HG03045 (cell line): Measurements from ENCODE around the gene USP50.
"Not testable (repeated sequence)": the region's sequence is repeated elsewhere in the genome, so short reads cannot be mapped to it uniquely, and the experiment has no call there.

Experiments
- ATAC-seq: cut with Tn5 transposase; IDR thresholded peaks from one replicate; pipeline ENCODE4 v1.9.1; 2021; ENCODE audit warnings: mild to moderate bottlenecking, moderate library complexity; ENCODE audit not compliant: unreplicated experiment

The USP50 gene

GRCh38 chr15:50505656-50506055 lies 40.8 kb downstream of the USP50 start:
- not testable (repeated sequence) for ATAC-seq

GRCh38 chr15:50503144-50503543 lies 43.3 kb downstream of the USP50 start:
- no peak for ATAC-seq

- ATAC-seq, result no peak
Observed at GRCh38 chr15:50501815-50502214, 44.7 kb downstream of the USP50 start.

- ATAC-seq, result no peak
Observed at GRCh38 chr15:50500352-50500751, 46.1 kb downstream of the USP50 start.

- no peak for ATAC-seq
Observed at GRCh38 chr15:50496692-50497091, 49.8 kb downstream of the USP50 start.

- not testable (repeated sequence) for ATAC-seq
Observed at GRCh38 chr15:50494547-50494946, 51.9 kb downstream of the USP50 start.

- ATAC-seq, result no peak
Observed at GRCh38 chr15:50493625-50494024, 52.8 kb downstream of the USP50 start.

GRCh38 chr15:50487287-50487686 lies 59.2 kb downstream of the USP50 start:
- ATAC-seq, result no peak

GRCh38 chr15:50485389-50485788 lies 61.1 kb downstream of the USP50 start:
- no peak for ATAC-seq

DNA sequence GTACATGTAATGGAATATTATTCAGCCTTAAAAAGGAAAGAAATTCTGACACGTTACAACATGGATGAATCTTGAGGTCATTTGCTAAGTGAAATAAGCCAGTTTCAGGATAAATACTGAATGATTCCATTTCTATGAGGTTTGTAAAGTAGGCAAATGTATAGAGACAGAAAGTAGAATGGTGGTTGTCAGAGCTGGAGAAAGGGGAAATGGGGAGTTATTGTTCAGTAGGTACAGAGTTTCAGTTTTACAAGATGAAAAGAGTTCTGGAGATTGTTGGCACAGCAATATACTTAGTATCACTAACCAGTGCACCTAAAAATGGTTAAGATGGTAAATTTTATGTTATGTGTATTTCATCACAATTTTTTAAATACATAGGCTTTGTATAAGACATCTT lies 61.7 kb downstream of the USP50 start:
- peak; percentile 73 for ATAC-seq

DNA sequence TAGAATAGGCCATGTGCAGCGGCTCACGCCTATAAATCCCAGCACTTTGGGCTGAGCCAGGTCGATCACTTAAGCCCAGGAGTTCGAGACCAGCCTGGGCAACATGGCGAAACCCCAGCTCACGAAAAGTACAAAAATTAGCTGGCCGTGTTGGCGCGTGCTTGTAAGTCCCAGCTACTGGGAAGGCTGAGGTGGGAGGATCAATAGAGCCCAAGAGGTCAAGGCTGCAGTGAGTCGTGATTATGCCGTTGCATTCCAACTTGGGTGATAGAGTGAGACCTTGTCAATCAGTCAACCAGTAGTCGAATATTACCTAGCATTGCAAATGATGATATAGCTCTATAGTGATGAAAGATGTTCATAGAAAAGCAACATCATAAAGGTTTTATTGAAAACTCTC lies 70.3 kb downstream of the USP50 start:
- ATAC-seq, result no peak

DNA sequence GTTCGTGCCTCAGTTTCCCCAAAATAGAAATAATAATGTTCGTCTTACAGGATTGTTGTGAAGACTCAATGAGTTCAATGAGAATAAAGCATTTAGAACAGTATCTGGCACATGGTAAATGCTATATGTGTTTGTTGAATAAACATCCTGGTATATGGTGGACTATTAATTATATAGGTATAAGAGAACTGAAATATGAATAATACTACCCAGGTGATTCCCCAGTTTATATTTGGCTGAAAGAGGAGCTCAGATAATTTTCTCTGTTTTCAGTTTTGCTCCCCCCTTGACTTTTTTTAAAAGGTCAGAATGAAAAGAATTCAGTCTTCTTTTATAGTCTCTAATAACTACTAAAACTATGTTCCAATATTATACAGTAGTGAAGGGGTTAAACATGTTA lies 75.4 kb downstream of the USP50 start:
- no peak for ATAC-seq

DNA sequence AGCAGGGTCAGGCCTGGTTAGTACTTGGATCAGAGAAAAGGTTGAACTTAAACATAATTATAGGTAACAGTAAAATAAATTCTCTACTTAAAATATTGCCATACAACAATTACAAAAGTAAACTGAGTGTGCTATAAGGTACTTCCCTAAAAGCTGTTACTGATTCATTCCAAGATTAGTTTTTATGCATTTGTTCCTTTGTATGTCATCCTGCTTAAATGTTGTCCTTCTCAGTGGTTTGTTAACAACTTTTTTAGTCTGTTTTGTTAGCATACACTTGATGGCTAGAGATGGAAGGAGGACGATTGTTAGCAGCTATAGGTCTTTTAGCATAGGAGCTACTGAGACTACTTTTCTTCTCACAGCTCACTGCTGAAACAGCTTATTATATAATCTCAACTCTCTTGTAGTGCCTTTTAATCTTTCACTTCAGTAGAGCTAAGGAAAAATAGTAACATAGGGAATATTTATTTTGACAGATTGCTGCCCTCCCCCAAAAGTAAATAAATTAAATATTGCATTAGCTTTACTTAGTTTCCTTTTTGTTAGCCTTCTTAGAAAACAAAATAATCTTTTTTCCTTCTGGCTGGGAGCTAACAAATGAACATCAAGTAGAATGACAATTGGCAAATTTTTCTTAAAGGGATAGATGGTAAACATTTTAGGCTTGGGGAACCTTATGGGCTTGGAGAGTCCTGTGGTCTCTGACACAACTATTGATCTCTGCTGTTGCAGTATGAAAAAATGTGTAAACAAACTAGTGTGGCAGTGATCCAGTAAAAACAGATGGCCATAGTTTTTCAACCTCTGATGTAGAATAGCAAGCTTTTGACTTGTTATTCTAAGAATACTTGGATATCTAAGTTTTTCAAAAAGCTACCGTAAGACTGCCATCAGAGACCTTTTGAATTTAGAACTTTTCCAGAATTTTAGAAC lies 82.8 kb downstream of the USP50 start:
- no peak for ATAC-seq

- no peak for ATAC-seq
Observed at GRCh38 chr15:50458348-50459112, 87.9 kb downstream of the USP50 start.

DNA sequence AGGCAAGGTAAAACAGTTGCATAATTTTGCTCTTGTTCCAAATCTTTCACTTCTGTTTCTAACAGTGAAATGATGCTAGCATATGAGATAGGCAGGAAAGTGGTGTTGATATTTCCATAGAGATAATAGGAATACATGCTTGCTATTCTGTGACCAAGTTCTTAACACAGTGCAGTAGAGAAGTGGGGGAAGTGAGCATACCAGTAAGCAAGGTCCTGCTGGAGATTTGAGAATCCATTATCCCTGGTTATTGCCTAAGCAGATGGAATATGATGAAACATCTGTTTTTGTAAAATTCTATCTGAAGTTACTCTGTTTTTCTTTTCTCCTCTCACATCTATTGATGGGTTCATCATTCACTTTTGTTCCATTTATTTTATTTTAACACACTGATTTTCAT lies 93.5 kb downstream of the USP50 start:
- no peak for ATAC-seq
